Hepatic stellate cell (primary cell): ENCODE results near the gene CLDN15.

Experiments used
- DNase-seq: peaks from one replicate; pipeline ENCODE4 v3.0.0; 2011; ENCODE audit warnings: low spot score

The CLDN15 gene

DNA sequence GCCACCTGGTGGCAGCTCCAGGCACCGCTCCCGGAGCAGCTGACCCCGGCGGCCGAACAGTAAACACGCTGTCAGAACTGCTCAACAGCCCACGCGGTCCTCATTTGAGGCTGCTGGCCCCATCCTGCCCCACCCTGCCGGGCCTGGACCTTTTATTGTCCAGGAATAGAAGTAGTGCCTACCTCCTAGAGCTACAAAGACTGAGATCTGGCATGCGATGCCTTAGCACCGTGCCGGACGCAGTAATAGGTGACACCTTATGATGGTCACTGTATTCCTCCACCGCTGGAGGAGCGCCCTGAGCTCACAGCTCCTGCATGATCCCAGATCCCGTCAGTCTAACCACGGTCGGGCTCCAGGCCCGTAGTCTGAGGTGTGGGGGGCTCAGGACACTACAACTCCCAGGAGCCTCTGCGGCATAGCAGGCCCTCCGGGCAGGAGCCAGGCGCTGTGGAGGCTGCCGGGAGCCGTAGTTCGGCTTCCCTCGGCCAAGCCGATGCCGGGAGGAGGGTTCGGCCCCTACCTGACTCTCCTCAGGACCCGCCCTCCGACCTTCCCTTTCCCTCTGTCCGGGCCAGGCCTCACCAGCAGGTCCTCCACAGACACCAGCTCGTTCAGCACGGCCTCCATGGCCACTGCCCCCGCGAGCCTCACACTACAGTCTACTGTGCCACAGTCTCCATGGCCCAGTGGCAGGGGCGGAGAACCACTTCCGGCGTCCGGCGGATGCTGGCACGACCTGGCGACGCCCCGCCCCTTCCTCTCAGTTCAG, 7.0 kb upstream of the CLDN15 start, which contains the start of gene FIS1:
TSS of gene FIS1 (minus strand) at position 707 of the 772 bp plus-strand sequence. CDS start at position 630, 77 bp downstream.
- DNase-seq: peak; percentile 95

DNA sequence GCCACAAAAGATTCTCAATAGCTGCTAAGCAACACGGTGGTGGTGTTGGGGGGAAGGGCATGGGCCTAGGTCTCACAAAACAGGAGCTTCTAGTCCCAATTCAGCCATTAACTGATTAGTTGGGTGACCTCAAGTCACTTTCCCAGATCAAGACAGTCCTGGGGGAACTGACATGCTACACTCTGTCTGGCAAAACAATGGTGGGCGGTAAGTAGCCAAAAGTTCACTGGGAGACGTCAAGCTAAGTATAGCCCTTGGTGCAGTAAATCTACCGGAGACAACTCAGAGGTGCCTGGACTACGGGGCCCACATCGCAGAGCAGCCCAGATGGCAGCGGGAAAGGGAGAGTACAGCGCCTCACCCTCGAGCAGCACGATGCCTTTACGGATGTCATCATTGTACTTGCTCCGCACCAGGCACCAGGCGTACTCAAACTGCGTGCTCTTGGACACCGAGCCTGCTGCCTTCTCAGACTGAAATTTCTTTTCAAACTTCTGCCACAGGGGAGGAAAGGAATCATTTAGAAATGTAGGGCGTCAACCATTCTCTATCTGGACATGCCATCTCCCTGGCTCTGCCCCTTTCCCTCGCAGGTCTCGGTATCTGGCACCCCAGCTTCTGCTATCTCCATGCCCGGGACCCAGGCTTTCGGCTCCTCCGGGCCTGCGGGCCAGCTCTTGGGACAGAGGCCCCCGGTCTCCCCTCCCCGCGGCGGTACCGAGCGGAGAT, 6.2 kb upstream of the CLDN15 start:
- no peak for DNase-seq

DNA sequence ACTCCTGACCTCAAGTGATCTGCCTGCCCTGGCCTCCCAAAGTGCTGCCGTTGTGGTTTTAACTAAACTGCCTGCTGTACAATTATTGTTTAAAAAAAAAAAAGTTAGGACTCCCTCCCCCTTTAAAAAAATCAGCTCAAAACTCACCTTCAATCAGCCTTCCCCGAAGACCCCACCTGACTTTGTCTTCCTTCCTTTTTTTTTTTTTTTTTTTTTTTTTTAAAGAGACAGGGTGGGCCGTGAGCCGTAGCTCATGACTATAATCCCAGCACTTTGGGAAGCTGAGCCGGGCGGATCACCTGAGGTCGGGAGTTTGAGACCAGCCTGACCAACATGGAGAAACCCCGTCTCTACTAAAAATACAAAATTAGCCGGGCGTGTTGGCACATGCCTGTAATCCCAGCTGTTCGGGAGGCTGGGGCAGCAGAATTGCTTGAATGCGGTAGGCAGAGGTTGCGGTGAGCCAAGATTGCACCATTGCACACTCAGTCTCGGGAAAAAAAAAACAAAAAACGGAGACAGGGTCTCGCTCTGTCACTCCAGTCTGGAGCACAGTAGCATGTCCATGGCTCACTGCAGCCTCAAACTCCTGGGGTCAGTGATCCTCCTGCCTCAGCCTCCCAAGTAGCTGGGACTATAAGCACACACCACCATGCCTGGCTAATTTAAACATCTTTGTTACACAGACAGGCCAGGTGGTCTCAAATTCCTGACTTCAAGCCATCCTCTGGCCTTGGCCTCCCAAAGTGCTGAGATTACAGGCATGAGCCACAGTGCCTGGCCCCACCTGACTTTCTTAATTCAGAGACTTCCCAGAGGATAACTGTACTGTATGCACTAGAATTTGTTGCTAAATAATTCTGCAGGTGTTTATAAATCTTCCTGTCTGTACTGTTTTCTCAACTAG, 4.1 kb upstream of the CLDN15 start:
- DNase-seq: no peak

DNA sequence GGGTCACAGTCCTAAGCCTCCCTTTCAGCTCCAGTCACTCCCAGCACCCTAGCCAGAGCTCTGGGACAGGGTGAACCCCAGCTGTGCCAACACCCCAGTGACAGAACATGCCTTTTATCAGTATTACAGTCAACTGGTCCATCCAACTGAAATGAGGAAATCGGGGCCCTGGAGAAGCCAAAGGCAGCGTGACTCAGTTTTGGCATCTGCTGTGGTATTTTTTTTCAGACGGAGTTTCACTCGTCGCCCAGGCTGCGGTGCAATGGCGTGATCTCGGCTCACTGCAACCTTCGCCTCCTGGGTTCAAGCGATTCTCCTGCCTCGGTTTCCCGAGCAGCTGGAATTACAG, 3.4 kb upstream of the CLDN15 start:
- DNase-seq: no peak

DNA sequence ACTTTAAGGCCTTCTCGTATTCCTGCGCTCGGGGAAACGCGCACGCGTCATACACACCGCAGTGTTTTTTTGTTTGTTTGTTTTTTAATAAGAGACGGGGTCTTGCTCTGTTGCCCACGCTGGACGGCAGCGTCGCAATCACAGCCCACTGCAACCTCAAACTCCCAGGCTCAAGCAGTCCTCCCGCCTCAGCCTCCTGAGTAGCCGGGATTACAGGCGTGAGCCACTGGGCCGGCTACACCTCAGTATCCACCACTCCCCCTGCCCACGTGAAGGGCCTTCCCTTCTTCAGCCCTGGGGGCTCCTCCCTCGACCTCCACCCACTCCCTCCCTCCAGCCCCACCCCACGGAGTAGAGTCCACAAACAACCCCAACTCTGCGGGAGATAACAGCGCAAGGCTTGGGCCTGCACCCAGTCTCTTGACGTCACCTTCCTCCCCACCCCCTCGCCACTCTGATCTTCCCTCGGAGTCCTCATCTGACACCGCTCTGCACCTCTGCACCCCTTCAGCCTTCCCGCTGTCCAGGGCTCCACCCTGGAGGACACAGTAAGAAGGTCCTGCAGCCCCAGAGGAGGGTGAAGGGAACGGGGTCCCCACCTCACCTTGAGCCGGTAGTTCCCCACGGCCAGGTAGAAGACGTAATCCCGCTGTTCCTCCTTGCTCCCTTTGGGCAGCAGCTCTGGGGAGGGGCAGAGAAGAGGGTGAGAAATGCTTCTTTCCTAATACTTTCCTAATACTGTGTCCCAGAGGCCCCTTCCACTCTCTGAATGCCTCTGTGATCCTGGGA, 2.8 kb upstream of the CLDN15 start:
- no peak for DNase-seq

DNA sequence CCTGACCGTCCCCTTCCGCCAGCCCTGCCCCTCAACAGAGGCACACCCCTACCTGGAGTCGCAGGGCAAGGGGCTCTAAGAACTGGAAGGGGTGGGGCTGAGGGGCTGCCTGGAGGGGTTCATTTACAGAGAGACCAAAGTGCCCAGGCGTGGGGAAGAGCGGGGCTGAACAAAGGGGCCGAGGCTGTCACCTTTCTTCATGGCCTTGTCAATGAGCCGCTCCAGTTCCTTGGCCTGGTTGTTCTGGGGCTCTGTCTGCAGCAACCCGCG, 2.3 kb upstream of the CLDN15 start:
- DNase-seq: no peak

DNA sequence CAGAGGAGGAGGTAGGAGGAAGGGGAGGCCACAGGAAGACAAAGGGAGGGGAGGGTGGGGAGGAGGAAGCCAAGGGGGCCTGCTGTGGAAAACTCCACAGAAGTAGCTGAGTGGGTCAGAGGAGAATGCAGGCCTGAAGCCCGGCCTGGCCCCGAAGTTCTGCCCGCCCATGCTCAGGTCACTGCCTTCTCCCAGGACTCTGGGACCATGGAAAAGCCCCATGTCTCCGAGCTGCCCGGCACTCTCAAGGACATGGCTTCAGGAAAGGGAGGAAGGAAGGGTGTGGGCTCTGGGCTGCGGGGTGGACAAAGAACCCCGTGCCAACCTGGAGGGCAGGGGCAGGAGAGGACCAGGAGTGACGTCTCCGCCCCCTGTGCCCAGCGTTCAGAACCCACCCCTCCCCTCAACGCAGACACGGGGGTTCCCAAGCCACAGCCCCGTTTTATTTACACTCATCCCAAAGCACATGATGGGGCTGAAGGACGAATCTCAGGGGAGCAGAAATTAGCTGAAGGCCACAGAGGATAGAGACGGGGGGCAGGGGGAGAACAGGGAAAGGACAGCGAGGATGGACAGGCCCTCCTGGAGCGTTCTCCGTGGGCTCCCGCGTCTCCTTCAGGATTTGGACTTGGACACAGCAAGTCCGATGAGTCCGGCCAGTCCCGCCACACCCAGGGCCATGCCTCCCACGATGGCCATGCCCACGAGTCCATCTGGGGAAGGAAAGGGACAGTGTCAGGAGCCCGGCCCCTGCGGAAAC, 1.8 kb upstream of the CLDN15 start:
- DNase-seq: no peak

DNA sequence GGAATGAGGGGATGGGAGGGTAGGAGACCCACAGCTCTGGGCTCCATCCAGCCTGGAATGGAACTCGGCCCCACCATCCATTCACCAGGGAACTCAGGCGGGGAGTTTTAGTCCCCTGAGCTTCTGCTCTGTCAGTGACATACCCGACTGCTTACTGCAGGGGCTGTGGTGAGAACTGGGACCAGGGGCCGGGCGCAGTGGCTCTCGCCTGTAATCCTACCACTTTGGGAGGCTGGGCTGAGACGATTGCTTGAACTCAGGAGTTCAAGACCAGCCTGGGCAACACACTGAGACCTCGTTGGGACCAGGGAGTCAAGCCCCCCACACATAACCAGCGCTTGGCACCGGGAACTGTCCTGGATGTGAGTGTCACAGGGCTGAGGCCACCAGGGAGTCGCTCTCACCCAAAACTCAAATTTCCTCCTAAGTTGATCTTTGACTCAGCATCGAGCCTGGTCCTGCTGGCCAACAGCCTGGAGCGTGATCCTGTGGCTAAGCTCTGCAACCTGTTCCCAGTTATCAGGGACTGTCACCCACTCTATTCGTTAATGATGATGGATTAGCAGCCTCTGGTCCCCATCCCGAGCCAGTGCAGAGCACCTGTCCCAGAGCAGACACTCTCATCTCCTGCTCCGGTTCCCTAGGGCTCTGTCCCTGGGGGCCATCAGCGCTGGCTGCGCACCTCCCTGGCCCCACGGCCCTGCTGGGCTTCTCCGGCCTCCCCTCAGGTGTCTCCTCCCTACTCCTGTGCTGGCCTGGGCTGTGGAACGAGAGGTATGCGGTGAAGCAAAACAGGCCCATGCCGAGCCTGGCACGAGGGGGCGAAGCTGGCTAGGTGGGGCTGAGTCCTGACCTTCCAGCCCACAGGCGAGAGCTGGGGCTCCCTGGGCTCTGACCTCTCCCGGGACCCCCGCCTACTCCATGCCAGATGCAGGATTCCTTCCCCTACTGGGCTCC, 902 bp upstream of the CLDN15 start:
- DNase-seq: no peak

DNA sequence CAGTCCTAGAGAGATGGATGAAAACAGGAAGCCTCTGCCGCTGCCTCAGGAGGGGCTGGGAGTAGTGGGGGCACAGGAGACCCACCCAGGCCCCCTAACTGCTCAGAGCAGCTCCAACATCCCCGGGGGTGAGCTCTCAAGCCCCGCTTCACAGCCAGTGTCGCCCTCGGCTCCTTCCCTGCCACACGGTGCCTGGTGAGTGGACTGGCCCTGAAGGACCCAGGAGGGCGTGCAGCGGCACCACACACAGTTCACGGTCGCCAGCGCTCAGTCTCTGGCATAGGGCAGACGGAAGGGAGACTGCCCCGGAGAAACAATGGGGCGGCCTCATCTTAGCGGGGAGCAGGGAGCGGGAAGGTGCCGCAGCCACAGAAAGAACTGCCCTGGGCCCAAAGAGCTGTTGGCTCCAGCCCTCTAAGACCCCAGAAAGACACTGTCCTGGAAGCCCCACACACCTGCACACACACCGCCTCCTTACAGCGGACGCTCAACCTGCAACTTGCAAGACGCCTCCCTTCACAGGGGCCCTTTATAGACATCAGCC, 1.2 kb downstream of the CLDN15 start:
- DNase-seq: no peak

DNA sequence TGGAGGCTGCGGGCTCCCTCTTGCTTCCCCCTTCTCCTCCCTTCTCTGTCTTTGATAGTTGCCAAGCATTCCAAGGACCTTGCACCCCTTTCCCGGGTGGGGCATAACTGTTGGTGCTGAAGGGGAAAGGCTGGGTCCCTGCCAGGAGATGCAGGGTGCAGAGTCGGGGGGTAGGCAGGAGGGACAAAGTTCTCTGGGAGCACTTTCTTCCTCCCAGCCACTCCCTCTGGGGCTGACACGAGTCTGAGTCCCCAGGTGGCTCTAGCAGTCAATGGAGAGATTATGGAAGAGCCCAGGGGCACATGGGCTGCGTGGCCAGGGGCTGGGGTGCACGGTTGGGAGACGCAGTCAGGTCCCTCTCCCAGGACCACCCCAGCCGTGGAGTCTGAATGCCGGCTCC, 2.1 kb downstream of the CLDN15 start:
- no peak for DNase-seq

DNA sequence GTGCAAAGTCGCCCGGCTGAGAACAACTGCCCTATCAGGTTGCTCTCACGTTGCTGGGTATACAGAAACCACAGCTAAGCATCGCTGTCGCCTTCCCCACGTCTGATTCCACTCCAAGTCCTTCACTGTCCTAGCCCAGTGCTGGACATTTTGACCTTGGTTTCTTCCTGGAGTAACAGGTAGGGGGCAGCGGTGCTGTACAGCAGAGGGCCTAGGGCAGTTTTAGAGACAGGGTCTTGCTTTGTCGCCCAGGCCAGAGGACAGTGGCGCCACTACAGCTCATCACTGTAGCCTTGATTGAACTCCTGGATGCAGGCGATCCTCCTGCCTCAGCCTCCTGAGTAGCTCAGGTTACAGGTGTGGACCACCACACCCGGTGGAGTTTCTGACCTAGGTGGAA, 2.6 kb downstream of the CLDN15 start:
- DNase-seq: no peak

DNA sequence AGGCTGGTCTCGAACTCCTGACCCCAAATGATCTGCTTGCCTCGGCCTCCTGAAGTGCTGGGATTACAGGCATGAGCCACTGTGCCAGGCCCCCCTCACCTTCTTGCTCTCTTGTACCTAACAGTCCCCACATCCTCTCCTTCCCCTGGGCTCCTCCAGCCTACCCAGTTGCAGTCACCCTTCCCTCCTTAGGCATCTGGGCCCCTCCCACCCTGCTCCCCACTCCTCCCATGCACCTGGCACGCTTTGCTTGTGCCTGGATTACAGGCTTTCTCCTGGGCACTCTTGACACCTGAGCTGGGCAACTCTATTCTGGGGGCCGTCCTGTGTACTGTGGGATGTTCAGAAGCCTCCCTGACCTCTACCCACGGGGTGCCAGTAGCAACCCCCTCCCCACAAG, 3.0 kb downstream of the CLDN15 start:
- no peak for DNase-seq

DNA sequence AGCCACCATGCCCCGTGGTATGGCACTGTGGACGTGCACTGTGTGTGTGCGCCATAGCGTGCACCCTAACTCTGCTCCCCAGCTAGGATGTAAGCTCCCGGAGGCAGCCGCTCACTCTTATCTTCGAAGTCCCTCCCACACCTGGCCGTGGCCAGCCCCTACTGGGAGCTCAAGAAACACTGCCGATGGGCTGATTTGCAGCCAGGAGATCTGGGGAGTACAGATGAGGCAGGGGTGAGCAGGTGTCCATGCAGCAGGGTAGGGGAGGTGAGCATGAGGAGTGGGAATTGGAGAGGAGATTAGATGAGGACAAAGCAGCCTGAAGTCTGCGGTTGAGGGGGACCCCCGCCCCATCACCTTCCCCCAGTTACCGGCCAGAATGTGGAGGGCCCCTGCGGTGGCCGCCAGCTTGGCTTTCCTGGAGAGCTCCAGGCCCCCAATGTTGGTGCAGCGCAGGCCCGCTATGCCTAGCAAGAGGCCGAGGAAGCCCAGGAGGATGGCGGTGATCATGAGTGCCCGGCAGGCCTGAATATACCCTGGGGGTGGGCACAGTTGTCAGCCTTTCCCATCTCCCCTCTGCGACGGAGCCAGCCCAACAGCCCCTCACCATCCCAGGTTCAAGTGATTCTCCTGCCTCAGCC, 3.6 kb downstream of the CLDN15 start:
- DNase-seq: no peak

DNA sequence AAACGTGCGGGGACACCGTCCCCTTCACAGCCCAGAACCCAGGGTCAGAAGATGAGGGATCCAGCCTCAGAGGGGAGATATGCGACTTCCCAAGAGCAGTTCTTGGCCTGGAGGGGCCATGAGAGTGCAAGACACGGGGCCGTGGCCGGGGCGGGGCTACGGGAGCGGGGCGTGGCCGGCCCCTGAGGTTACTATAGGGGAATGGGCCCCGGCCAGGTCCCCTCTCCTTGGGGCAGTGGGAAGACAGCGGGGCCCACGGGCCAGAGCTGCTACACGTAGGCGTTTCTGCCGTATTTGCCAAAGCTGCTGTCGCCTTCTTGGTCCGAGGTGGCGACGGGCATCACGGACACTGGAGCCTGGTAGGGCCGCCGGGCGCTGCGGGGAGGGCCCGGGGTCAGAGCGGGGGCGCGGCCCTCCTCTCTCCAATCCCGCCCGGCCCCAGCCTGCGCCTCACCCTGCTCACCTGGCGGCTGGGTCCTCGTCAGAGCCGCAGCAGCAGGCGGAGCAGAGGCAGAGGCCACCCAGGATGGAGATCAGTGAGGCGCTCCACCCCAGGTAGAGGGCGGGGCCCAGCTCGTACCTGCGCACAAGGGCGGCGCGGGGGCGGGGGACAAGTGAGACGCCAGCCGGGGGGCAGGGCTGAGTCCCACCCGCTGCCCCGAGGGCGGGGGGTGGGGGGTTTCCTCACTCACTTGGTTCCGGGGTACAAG, 5.3 kb downstream of the CLDN15 start:
- DNase-seq: no peak

DNA sequence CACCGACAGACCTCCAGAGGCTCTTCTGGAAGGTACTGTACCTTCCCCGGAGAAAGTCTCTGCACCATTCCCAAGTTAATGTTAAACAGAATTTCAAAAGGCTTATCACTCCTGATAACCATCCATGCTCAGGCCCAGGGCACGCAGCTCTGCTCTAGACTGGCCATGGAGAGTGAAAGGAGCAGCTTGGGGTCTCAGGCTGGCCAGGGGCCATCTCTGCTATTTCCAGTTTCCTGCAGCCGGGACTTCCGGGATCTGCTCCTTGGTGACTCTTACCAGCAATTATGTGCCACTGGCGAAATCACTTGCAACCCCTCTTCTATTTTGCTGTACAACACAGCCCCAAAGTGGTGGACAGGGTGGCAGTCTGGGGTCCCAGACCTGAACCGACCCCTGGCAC, 6.0 kb downstream of the CLDN15 start:
- no peak for DNase-seq

DNA sequence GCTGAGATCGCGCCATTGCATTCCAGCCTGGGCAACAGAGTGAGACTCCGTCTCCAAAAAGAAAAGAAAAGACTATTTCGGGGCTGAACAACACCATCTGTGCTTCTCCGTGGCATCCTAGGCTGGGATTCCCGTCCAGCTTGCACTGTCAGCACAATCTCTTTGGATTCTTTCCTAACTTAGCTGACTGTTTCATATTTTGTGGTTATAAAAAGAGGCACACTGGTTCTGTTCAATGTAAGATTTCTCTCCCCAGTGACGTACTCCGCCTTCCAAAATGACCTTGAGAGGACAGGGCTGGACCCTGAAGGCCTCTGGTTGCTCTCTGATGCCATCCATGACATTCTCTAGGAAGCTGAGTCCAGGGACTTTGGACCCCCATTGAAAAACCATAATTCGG, 10.9 kb downstream of the CLDN15 start:
- no peak for DNase-seq

DNA sequence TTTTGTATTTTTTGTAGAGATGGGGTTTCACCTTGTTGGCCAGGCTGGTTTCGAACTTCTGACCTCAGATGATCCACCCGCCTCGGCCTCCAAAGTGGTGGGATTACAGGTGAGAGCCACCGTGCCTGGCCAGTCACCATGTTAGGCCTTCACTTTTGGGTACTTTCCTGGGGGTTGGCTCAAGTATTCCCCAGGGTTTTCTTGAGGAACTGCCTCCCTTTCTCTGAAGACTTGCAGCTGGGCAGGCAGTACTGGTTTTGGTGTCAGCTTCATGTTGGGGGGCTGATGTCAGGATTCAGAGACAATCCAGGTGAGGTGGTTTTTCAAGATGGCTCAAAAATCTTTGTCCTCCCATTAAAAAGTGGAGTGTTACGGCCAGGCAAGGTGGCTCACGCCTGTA, 12.0 kb downstream of the CLDN15 start:
- DNase-seq: no peak

DNA sequence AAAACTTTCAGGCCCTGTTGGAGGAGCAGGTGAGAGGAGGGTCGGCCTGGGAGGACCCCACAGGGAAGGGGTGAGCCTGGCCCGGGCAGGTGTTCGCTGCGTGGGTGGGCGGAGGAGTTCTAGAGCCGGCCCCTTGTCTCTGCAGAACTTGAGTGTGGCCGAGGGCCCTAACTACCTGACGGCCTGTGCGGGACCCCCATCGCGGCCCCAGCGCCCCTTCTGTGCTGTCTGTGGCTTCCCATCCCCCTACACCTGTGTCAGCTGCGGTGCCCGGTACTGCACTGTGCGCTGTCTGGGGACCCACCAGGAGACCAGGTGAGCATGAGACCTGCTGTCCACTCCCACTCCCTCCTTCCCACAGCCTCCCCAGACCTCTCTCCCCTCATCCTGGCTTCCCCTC, 14.1 kb downstream of the CLDN15 start:
- no peak for DNase-seq
